SU-DHL-6 (cell line): ENCODE data around the gene FDPS.

Experiments used
- H2AFZ ChIP-seq: fragments of 200-600 bp; sonication (generic); 2 replicates; pipeline ENCODE4 v1.6.1; 2014; ENCODE audit warnings: low read depth, mild to moderate bottlenecking, moderate library complexity, mixed read lengths, antibody characterized with exemption, low read length; ENCODE audit not compliant: severe bottlenecking
- H3F3A ChIP-seq: fragments of 200-600 bp; shearing (Covaris generic); 2 replicates; pipeline ENCODE4 v1.6.0; 2016; ENCODE audit warnings: antibody characterized with exemption, mild to moderate bottlenecking; ENCODE audit not compliant: insufficient read depth
- H3K27ac ChIP-seq: fragments of 200-600 bp; sonication (generic); 2 replicates; pipeline ENCODE4 v1.5.1; 2016; ENCODE audit warnings: low read depth, mild to moderate bottlenecking, low read length, moderate library complexity, mixed read lengths
- H3K27me3 ChIP-seq: fragments of 200-600 bp; sonication (generic), shearing (Covaris generic); 2 replicates; pipeline ENCODE4 v1.6.0; 2014; ENCODE audit warnings: mild to moderate bottlenecking, low read length
- H3K36me3 ChIP-seq: fragments of 200-600 bp; sonication (generic); 2 replicates; pipeline ENCODE4 v1.6.1; 2014; ENCODE audit warnings: mild to moderate bottlenecking, low read length, mixed read lengths
- H3K4me2 ChIP-seq: fragments of 300-600, 200-600 bp; shearing (Covaris generic), sonication (generic); 2 replicates; pipeline ENCODE4 v1.6.0; 2014; ENCODE audit warnings: low read length, low read depth, mild to moderate bottlenecking; ENCODE audit not compliant: poor library complexity, severe bottlenecking
- H3K4me3 ChIP-seq: fragments of 200-600 bp; sonication (generic); 2 replicates; pipeline ENCODE4 v1.5.1; 2014; ENCODE audit warnings: antibody characterized with exemption, low read length, mild to moderate bottlenecking, mixed read lengths; ENCODE audit not compliant: insufficient read depth, poor library complexity, severe bottlenecking
- H3K79me2 ChIP-seq: fragments of 200-600 bp; sonication (generic); 2 replicates; pipeline ENCODE4 v1.6.1; 2014; ENCODE audit warnings: mild to moderate bottlenecking, low read length, moderate library complexity; ENCODE audit not compliant: insufficient read depth
- H3K9ac ChIP-seq: fragments of 200-600 bp; sonication (generic); 2 replicates; pipeline ENCODE4 v1.7.0; 2014; ENCODE audit warnings: mild to moderate bottlenecking, low read length
- H3K9me2 ChIP-seq: fragments of 200-600 bp; sonication (generic); replicated peaks from 2 replicates; pipeline ENCODE4 v1.6.1; 2014; ENCODE audit warnings: low read length; ENCODE audit not compliant: insufficient read depth
- H3K9me3 ChIP-seq: fragments of 200-600 bp; sonication (generic); 2 replicates; pipeline ENCODE4 v1.6.1; 2014; ENCODE audit warnings: low read length, mixed read lengths; ENCODE audit not compliant: insufficient read depth
- H4K20me1 ChIP-seq: fragments of 200-600 bp; sonication (generic); 2 replicates; pipeline ENCODE4 v1.6.1; 2014; ENCODE audit warnings: low read depth, mild to moderate bottlenecking, antibody characterized with exemption, low read length, moderate library complexity, mixed read lengths
- CTCF ChIP-seq: fragments of 200-600 bp; sonication (generic); IDR thresholded peaks from one replicate; pipeline ENCODE4 v1.5.1; 2017; ENCODE audit warnings: antibody characterized with exemption, mild to moderate bottlenecking, low read length, moderate library complexity; ENCODE audit not compliant: insufficient read depth, poor library complexity, severe bottlenecking
- EZH2phosphoT487 ChIP-seq: fragments of 200-600 bp; sonication (generic), shearing (Covaris generic); conservative IDR thresholded peaks from 2 replicates; pipeline ENCODE4 v1.6.1; 2018; ENCODE audit warnings: mild to moderate bottlenecking, antibody characterized with exemption, low read length, moderate library complexity, mixed read lengths

Gene FDPS

GRCh38 chr1:155308493-155309422 lies at the start of gene FDPS:
TSS of gene FDPS (plus strand) at chr1:155308866. CDS start at chr1:155309790, 924 bp downstream.
- Histone ChIP-seq H3K79me2 (peaks cover 44% of the 10 kb centered on the region), H3K9ac (peak within 1 kb of the TSS; percentile 98), H3K9me3 (no peaks in the 10 kb centered on the region), H3K36me3 (peaks cover 8% of the 10 kb centered on the region; the same call in 1 of the 2 replicates), H3K4me2 (peak within 1 kb of the TSS; percentile 85), H3K27me3 (no peaks in the 10 kb centered on the region), H3K27ac (peak within 1 kb of the TSS; percentile 89), H3K4me3 (peak within 1 kb of the TSS; percentile 93), H3F3A (peaks cover 13% of the 10 kb centered on the region), H4K20me1 (0 out of 2 replicates have a peak, but pooled peaks cover 5% of the 10 kb centered on the region), H2AFZ (no peak within 1 kb of the TSS), H3K9me2 (no peaks in the 10 kb centered on the region)
- TF ChIP-seq EZH2phosphoT487 (no peak), CTCF (no peak)

- peaks cover 24% of the 10 kb centered on the region for H3F3A ChIP-seq
- peak overlapping the region; percentile 85; the same call in 1 of the 2 replicates for H3K9ac ChIP-seq
- no peaks in the 10 kb centered on the region for H3K36me3 ChIP-seq
- H4K20me1 ChIP-seq: no peaks in the 10 kb centered on the region
- H3K27ac ChIP-seq: no peak overlapping the region
- H3K4me2 ChIP-seq: peak overlapping the region; percentile 76
- H3K9me2 ChIP-seq: no peaks in the 10 kb centered on the region
- no peak overlapping the region for H2AFZ ChIP-seq
- H3K4me3 ChIP-seq: no peak overlapping the region
- no peaks in the 10 kb centered on the region for H3K27me3 ChIP-seq
- no peak for TF ChIP-seq EZH2phosphoT487
- TF ChIP-seq CTCF: no peak
- peaks cover 19% of the 10 kb centered on the region for H3K79me2 ChIP-seq
- no peaks in the 10 kb centered on the region for H3K9me3 ChIP-seq
Observed at GRCh38 chr1:155260276-155260675, 48.4 kb upstream of the FDPS start.

DNA sequence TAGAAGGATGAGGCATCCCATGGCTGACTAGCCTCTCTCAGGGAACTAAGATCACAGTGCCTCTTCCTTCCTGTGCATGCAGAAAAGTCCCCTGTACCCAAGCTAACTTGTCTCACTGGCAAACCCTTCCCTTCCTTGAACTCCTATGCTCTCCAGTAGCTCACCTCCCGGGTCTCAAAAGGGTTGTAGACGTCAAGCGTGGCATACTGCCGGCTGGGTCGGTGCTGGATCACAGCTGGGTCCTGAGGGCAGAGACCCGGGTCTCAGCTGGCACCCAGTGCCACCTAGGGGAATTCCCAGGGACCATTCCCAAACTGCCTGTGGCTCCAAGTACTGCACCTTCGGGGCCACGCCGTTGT lies 47.2 kb upstream of the FDPS start:
- H3K4me2 ChIP-seq: peak overlapping the region; percentile 76
- peaks cover 29% of the 10 kb centered on the region for H3F3A ChIP-seq
- no peaks in the 10 kb centered on the region for H3K9me2 ChIP-seq
- H3K27ac ChIP-seq: peak overlapping the region; percentile 53; the same call in 1 of the 2 replicates
- TF ChIP-seq CTCF (no peak), EZH2phosphoT487 (no peak)
- peak overlapping the region; percentile 85 for H3K9ac ChIP-seq
- peak overlapping the region; percentile 57 for H2AFZ ChIP-seq
- H4K20me1 ChIP-seq: no peaks in the 10 kb centered on the region
- H3K9me3 ChIP-seq: no peaks in the 10 kb centered on the region
- peak overlapping the region; percentile 68 for H3K4me3 ChIP-seq
- H3K36me3 ChIP-seq: peaks cover 7% of the 10 kb centered on the region; the same call in 1 of the 2 replicates
- H3K79me2 ChIP-seq: peaks cover 19% of the 10 kb centered on the region
- H3K27me3 ChIP-seq: no peaks in the 10 kb centered on the region
